Fibroblast of pulmonary artery (primary cell): ENCODE results near the gene COPG2.

Source experiments
- DNase-seq: peaks from one replicate; pipeline ENCODE4 v3.0.0-alpha.2; 2010; ENCODE audit warnings: low read depth
- H3K4me3 ChIP-seq: replicated peaks from 2 replicates; pipeline ENCODE4 v1.5.1; 2011; ENCODE audit warnings: low read depth, mild to moderate bottlenecking, control low read depth, low read length, moderate library complexity
- CTCF ChIP-seq: IDR thresholded peaks from 2 replicates; pipeline ENCODE4 v1.5.1; 2011; ENCODE audit warnings: mild to moderate bottlenecking, control low read depth, low read length, inconsistent platforms; ENCODE audit errors: missing control alignments

Gene COPG2

GRCh38 chr7:130566168-130566897 lies 102.2 kb downstream of the COPG2 start:
- no peak for TF ChIP-seq CTCF
- peak; percentile 99 for DNase-seq

GRCh38 chr7:130560972-130561371 lies 107.6 kb downstream of the COPG2 start:
- DNase-seq: peak; percentile 68
- no peak overlapping the region for H3K4me3 ChIP-seq
- TF ChIP-seq CTCF: peak; percentile 41

More at GRCh38 chr7:130566168-130566897, 102.2 kb downstream of the COPG2 start:
- no peak overlapping the region for H3K4me3 ChIP-seq

GRCh38 chr7:130559184-130559583 lies 109.4 kb downstream of the COPG2 start:
- H3K4me3 ChIP-seq: no peak overlapping the region
- no peak for DNase-seq
- no peak for TF ChIP-seq CTCF

- H3K4me3 ChIP-seq: no peak overlapping the region
- TF ChIP-seq CTCF: no peak
- DNase-seq: no peak
These were observed 114.1 kb downstream of the COPG2 start for GRCh38 chr7:130554481-130554880.

GRCh38 chr7:130553398-130554029 lies 115.0 kb downstream of the COPG2 start:
- no peak for TF ChIP-seq CTCF
- no peak overlapping the region for H3K4me3 ChIP-seq
- no peak for DNase-seq

DNA sequence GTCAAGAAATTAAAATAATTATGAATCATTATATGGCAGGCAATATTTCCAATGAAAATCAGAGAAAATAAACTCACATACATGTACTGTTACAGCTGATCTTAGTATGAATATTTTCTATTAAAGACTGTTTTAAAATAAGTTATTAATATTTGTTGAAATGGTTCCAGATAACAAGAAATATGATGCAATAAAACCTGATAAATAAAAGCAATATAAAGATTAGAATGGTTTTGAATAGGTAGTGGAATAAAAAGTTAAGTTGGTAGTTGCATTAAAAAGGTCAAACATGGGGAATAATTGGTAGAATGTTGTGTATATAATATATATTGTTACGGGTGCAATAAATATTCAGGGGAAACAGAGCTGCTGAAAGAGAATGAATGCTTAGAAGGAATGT lies 124.2 kb downstream of the COPG2 start:
- no peak overlapping the region for H3K4me3 ChIP-seq
- TF ChIP-seq CTCF: no peak
- DNase-seq: no peak
